D721Med (cell line): ENCODE data around the gene PTGR2.
"Not testable (repeated sequence)": the region's sequence is repeated elsewhere in the genome, so short reads cannot be mapped to it uniquely, and the experiment has no call there.

Experiments used
- DNase-seq: peaks from one replicate; pipeline ENCODE4 v3.0.0; 2011; ENCODE audit warnings: low spot score; ENCODE audit not compliant: insufficient read length
- FAIRE-seq: peaks from 2 replicates; lab custom pipeline; 2011; peaks lifted over from hg19 to GRCh38; lab: Jason Lieb, UNC
- CTCF ChIP-seq: IDR thresholded peaks from 2 replicates; pipeline ENCODE4 v1.5.1; 2012; ENCODE audit warnings: mild to moderate bottlenecking, control low read depth; ENCODE audit not compliant: insufficient read depth; ENCODE audit errors: missing control alignments

Gene PTGR2

GRCh38 chr14:73846947-73847346, 4.7 kb upstream of the PTGR2 start:
- DNase-seq (no peak), FAIRE-seq (no peak)
- no peak for TF ChIP-seq CTCF

GRCh38 chr14:73851000-73851399, 631 bp upstream of the PTGR2 start:
- no peak for DNase-seq
- no peak for FAIRE-seq

GRCh38 chr14:73859145-73859544, 7.5 kb downstream of the PTGR2 start:
- FAIRE-seq: no peak

More at GRCh38 chr14:73851000-73851399, 631 bp upstream of the PTGR2 start:
- TF ChIP-seq CTCF: no peak

GRCh38 chr14:73861073-73861472, 9.4 kb downstream of the PTGR2 start:
- no peak for FAIRE-seq
- no peak for TF ChIP-seq CTCF
- DNase-seq: no peak

More at GRCh38 chr14:73859145-73859544, 7.5 kb downstream of the PTGR2 start:
- no peak for DNase-seq
- TF ChIP-seq CTCF: no peak

- FAIRE-seq (no peak), DNase-seq (no peak)
- TF ChIP-seq CTCF: no peak
These were observed 10.8 kb downstream of the PTGR2 start for GRCh38 chr14:73862480-73862879.

- TF ChIP-seq CTCF: no peak
- DNase-seq (no peak), FAIRE-seq (no peak)
These were observed 11.6 kb downstream of the PTGR2 start for GRCh38 chr14:73863209-73863608.

GRCh38 chr14:73865534-73866113, 14.0 kb downstream of the PTGR2 start:
- DNase-seq (no peak), FAIRE-seq (no peak)
- no peak for TF ChIP-seq CTCF

- not testable (repeated sequence) for DNase-seq, FAIRE-seq
These were observed 18.1 kb downstream of the PTGR2 start for GRCh38 chr14:73869754-73870153.
